Raji (cell line): ENCODE results near the gene ZNF106.

ENCODE experiments used
- POLR2A ChIP-seq: IDR thresholded peaks from 2 replicates; pipeline ENCODE4 v1.6.1; 2011; ENCODE audit warnings: low read depth, low read length, control low read depth; ENCODE audit not compliant: insufficient read depth

Gene ZNF106

GRCh38 chr15:42373274-42373673, 117.7 kb downstream of the ZNF106 start:
- no peak for TF ChIP-seq POLR2A

- TF ChIP-seq POLR2A, result no peak
These were observed 119.8 kb downstream of the ZNF106 start for GRCh38 chr15:42371096-42371495.

- no peak for TF ChIP-seq POLR2A
These were observed 122.8 kb downstream of the ZNF106 start for GRCh38 chr15:42368096-42368495.

- TF ChIP-seq POLR2A, result no peak
These were observed 123.9 kb downstream of the ZNF106 start for GRCh38 chr15:42367041-42367440.

GRCh38 chr15:42365921-42366550, 124.9 kb downstream of the ZNF106 start:
- no peak for TF ChIP-seq POLR2A

- no peak for TF ChIP-seq POLR2A
These were observed 126.4 kb downstream of the ZNF106 start for GRCh38 chr15:42364529-42364928.

GRCh38 chr15:42363942-42364341, 127.0 kb downstream of the ZNF106 start:
- TF ChIP-seq POLR2A, result no peak

GRCh38 chr15:42363487-42363886, 127.5 kb downstream of the ZNF106 start:
- TF ChIP-seq POLR2A, result no peak
